Mucosa of descending colon (tissue), 3 donors: ENCODE measurements around the gene NCEH1. TPM values are rescaled to one million over a fixed set of nuclear protein-coding genes. Genes with fewer than 3 reads are reported as not detected.
A peak's percentile ranks its signal among the peaks of the same experiment; 100 is the strongest.

Source experiments
- ATAC-seq: fragments of 200-7000 bp; cut with Tn5 transposase; one replicate; pipeline ENCODE4 v1.9.1; 2020; ENCODE audit warnings: mild to moderate bottlenecking, moderate library complexity
- DNase-seq, 3 donors: peaks; one replicate each; pipeline ENCODE4 v3.0.0-alpha.2; 2020
- H3K36me3 ChIP-seq: fragments of 200-600 bp; one replicate; pipeline ENCODE4 v1.8.0; 2021; ENCODE audit warnings: low read depth, mild to moderate bottlenecking
- H3K4me1 ChIP-seq: fragments of 200-600 bp; one replicate; pipeline ENCODE4 v1.8.0; 2021; ENCODE audit warnings: low read depth, mild to moderate bottlenecking
- H3K4me3 ChIP-seq: fragments of 200-600 bp; one replicate; pipeline ENCODE4 v1.8.0; 2021; ENCODE audit warnings: mild to moderate bottlenecking
- H3K9me3 ChIP-seq: fragments of 200-600 bp; one replicate; pipeline ENCODE4 v1.8.0; 2021; ENCODE audit warnings: mild to moderate bottlenecking
- CTCF ChIP-seq: fragments of 200-600 bp; IDR thresholded peaks from one replicate; pipeline ENCODE4 v1.8.0; 2022; ENCODE audit warnings: antibody characterized with exemption, mild to moderate bottlenecking
- intact Hi-C, 2 donors: fragments of 100-400 bp; cut with DNase I in 1 of 2; cut with micrococcal nuclease in 1 of 2; formaldehyde crosslinking; loops; one replicate each; pipeline versions ENCODE4 v1.11.0 to v1.11.1; 2022; cut with DNase I, micrococcal nuclease
- total RNA-seq, 3 donors: library from RNA; stranded (reverse); fragmentation: NEBNext Ultra II Directional in 2 of 3; extraction: Animal tissue kit (Norgen Biotek cat#: 25700) in 2 of 3; gene quantifications; one replicate each; pipeline versions ENCODE4 v1.2.1 to v1.2.4, GENCODE V29; 2021 to 2023
- donor health status: DM: no; HTN: no; CAD: no; lungs with moderate emphysema.
- donor health status: DM: no; HTN: no; CAD: no.
- donor health status: DM: no; HTN: yes; CAD: no.

Gene NCEH1
- total RNA-seq, 3 donors from 2014 or later, result 21.5 to 63.9 (median 53.3) TPM

GRCh38 chr3:172614340-172615274 lies 96.3 kb downstream of the NCEH1 start:
- Histone ChIP-seq H3K36me3 (no peaks in the 10 kb centered on the region), H3K4me3 (no peak overlapping the region), H3K9me3 (peaks cover 8% of the 10 kb centered on the region), H3K4me1 (no peaks in the 10 kb centered on the region)
- DNase-seq (no peak), ATAC-seq (no peak)
- TF ChIP-seq CTCF, result no peak
- intact Hi-C loops, result no loop called here

- H3K4me3 ChIP-seq, result no peak overlapping the region
- H3K36me3 ChIP-seq, result no peaks in the 10 kb centered on the region
- H3K4me1 ChIP-seq, result no peaks in the 10 kb centered on the region
- intact Hi-C loops, result no loop called here
- DNase-seq (no peak), ATAC-seq (no peak)
- peaks cover 8% of the 10 kb centered on the region for H3K9me3 ChIP-seq
- no peak for TF ChIP-seq CTCF
Observed at GRCh38 chr3:172613845-172614244, 97.0 kb downstream of the NCEH1 start.

GRCh38 chr3:172612871-172613678 lies 97.8 kb downstream of the NCEH1 start:
- Histone ChIP-seq H3K4me3 (no peak overlapping the region), H3K4me1 (no peaks in the 10 kb centered on the region), H3K36me3 (no peaks in the 10 kb centered on the region), H3K9me3 (peaks cover 8% of the 10 kb centered on the region)
- no peak for ATAC-seq
- no peak for DNase-seq
- intact Hi-C loops, result no loop called here
- no peak for TF ChIP-seq CTCF

- no peak for TF ChIP-seq CTCF
- Histone ChIP-seq H3K4me1 (peaks cover 5% of the 10 kb centered on the region), H3K9me3 (peaks cover 8% of the 10 kb centered on the region), H3K36me3 (no peaks in the 10 kb centered on the region), H3K4me3 (no peak overlapping the region)
- DNase-seq (no peak), ATAC-seq (no peak)
- intact Hi-C loops, result no loop called here
Observed at GRCh38 chr3:172609750-172610149, 101.1 kb downstream of the NCEH1 start.

GRCh38 chr3:172608575-172608974 lies 102.3 kb downstream of the NCEH1 start:
- no peak overlapping the region for H3K4me3 ChIP-seq
- DNase-seq (no peak), ATAC-seq (peak; percentile 58)
- no peaks in the 10 kb centered on the region for H3K36me3 ChIP-seq
- H3K4me1 ChIP-seq, result peaks cover 5% of the 10 kb centered on the region
- intact Hi-C loops, result no loop called here
- H3K9me3 ChIP-seq, result peaks cover under 1% of the 10 kb centered on the region
- no peak for TF ChIP-seq CTCF
